SK-N-MC (cell line): Measurements from ENCODE around the gene CCDC3.

Source experiments
- DNase-seq: peaks from one replicate; pipeline ENCODE4 v3.0.0-alpha.2; 2011; ENCODE audit warnings: low read depth, low spot score
- H3K27ac ChIP-seq: fragments of 200-600 bp; sonication (generic); 2 replicates; pipeline ENCODE4 v1.5.1; 2016; ENCODE audit warnings: mixed run types
- H3K36me3 ChIP-seq: fragments of 200-600 bp; sonication (generic); 2 replicates; pipeline ENCODE4 v1.6.1; 2017; ENCODE audit warnings: antibody characterized with exemption, low read length, mixed read lengths; ENCODE audit not compliant: insufficient read depth
- H3K4me3 ChIP-seq: fragments of 200-600 bp; sonication (generic); 2 replicates; pipeline ENCODE4 v1.5.1; 2016
- H3K9ac ChIP-seq: fragments of 200-600 bp; sonication (generic); 2 replicates; pipeline ENCODE4 v1.8.0; 2017; ENCODE audit warnings: mixed run types, mixed read lengths; ENCODE audit not compliant: insufficient read length
- H3K9me3 ChIP-seq: fragments of 200-600 bp; sonication (generic); 2 replicates; pipeline ENCODE4 v1.6.1; 2017; ENCODE audit warnings: low read depth, mild to moderate bottlenecking, antibody characterized with exemption, low read length, moderate library complexity, mixed read lengths
- EZH2 ChIP-seq: fragments of 200-600 bp; sonication (generic); IDR thresholded peaks from one replicate; pipeline ENCODE4 v1.6.1; 2017; ENCODE audit warnings: antibody characterized with exemption
- FOXP2 ChIP-seq: optimal IDR thresholded peaks from 2 replicates; pipeline ENCODE3; 2011; ENCODE audit warnings: mild to moderate bottlenecking, moderate library complexity; ENCODE audit not compliant: insufficient read depth; ENCODE audit errors: extremely low read length, control extremely low read depth
- POLR2AphosphoS5 ChIP-seq: IDR thresholded peaks from 2 replicates; pipeline ENCODE4 v1.6.1; 2012; ENCODE audit warnings: mild to moderate bottlenecking, low read depth, low read length, borderline replicate concordance

CCDC3 gene

GRCh38 chr10:12962556-12962955 is 39.0 kb downstream of the CCDC3 start:
- no peak overlapping the region for H3K9ac ChIP-seq
- H3K9me3 ChIP-seq = no peaks in the 10 kb centered on the region
- DNase-seq = no peak
- no peak overlapping the region for H3K4me3 ChIP-seq
- no peaks in the 10 kb centered on the region for H3K36me3 ChIP-seq
- H3K27ac ChIP-seq = no peak overlapping the region
- TF ChIP-seq FOXP2 = no peak
- no peak for TF ChIP-seq EZH2
- TF ChIP-seq POLR2AphosphoS5 = no peak

DNA sequence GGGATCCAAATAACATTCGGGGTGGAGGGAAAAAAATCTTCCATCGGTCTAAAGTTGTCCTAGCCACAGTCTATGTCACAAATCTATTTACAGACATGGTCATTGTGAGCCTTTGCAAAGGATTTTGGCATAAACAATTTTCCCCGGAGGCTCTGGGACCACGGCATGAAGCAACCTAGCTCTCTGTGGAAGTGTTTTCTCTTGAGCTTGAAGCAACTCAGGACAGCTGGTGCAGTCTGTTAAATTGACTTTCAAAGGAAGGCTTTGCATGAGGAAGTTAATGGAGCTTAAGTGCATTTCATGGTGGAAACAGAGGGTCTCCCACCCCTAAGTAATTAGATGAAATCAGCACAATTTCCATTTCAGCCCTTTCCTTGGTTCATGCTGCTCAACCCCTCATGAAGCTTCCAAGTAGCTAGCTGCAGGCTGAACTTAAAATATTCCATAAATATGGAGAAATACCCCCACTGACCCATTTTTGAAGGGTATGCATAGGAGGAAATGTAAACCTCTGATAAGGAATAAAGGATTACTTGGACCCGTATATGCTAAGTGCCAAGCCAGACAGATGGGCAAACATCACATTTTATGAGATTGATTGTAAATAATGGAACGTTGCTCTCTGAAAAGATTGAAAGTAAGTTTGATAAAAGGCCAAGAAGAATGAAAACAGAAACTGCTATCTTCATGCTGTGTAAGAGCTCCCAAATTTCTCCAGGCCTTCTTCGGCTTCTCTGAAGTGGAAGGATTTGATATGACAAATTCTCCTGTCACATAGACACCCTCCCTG is 39.9 kb downstream of the CCDC3 start:
- TF ChIP-seq FOXP2 (no peak), EZH2 (no peak), POLR2AphosphoS5 (no peak)
- Histone ChIP-seq H3K36me3 (no peaks in the 10 kb centered on the region), H3K9me3 (no peaks in the 10 kb centered on the region), H3K4me3 (no peak overlapping the region), H3K27ac (no peak overlapping the region), H3K9ac (no peak overlapping the region)
- no peak for DNase-seq

DNA sequence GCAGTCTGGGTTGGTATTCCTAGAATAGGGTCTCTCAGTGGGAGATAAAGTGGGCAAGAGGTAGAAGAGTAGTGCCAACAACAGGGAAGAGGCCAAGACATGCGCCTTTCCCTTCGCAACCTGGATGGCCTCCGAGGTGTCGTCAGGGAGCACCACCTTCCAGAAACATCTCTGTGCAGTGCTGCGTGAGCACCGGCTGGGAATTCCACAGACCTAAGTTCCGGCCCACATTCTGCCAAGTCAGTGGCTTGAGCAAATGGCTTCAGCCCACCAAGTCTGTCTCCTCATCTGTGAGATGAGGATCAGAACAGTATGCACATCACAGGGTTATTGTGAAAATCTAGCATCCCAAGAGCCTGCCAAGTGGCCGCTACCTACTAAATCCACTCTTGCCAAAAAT is 40.6 kb downstream of the CCDC3 start:
- TF ChIP-seq EZH2 (no peak), POLR2AphosphoS5 (no peak), FOXP2 (no peak)
- no peak for DNase-seq
- H3K9me3 ChIP-seq = no peaks in the 10 kb centered on the region
- no peak overlapping the region for H3K9ac ChIP-seq
- H3K4me3 ChIP-seq = no peak overlapping the region
- H3K36me3 ChIP-seq = no peaks in the 10 kb centered on the region
- H3K27ac ChIP-seq = no peak overlapping the region

DNA sequence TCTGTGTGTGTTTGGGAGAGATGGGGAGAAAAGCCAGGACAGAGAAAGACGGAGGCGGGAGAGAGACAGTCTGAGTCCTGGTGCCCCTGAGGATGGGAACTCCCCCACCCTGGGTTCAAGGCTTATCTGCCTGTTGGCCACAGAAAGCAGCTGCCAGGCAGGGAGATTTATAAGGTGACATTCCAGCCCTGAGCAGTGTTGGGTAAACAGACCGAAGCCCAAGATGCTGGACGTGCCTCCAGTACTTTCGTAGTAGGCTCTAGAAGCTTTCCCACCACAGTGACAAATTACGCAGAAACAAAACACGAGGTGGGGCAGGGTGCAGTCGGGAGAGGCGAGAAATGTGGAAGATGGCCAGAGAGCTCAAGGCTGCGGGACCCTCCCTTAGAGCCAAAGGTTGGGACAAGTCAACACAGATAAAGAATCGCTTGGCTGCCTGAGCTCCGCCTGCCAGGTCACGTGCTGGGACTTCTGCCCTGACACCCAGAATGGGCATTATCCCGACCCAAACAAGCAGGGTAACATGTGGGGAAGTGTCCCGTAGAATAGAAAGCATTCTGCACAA is 41.1 kb downstream of the CCDC3 start:
- DNase-seq = no peak
- TF ChIP-seq EZH2 (no peak), POLR2AphosphoS5 (no peak), FOXP2 (no peak)
- Histone ChIP-seq H3K9me3 (no peaks in the 10 kb centered on the region), H3K9ac (no peak overlapping the region), H3K27ac (no peak overlapping the region), H3K4me3 (no peak overlapping the region), H3K36me3 (no peaks in the 10 kb centered on the region)

GRCh38 chr10:12958546-12959110 is 42.9 kb downstream of the CCDC3 start:
- H3K4me3 ChIP-seq = no peak overlapping the region
- no peak for DNase-seq
- H3K9ac ChIP-seq = no peak overlapping the region
- H3K9me3 ChIP-seq = no peaks in the 10 kb centered on the region
- TF ChIP-seq EZH2 = no peak
- no peak for TF ChIP-seq POLR2AphosphoS5
- no peak for TF ChIP-seq FOXP2
- no peaks in the 10 kb centered on the region for H3K36me3 ChIP-seq
- no peak overlapping the region for H3K27ac ChIP-seq

GRCh38 chr10:12957081-12957480 is 44.4 kb downstream of the CCDC3 start:
- TF ChIP-seq FOXP2 (no peak), POLR2AphosphoS5 (no peak), EZH2 (no peak)
- no peak overlapping the region for H3K9ac ChIP-seq

DNA sequence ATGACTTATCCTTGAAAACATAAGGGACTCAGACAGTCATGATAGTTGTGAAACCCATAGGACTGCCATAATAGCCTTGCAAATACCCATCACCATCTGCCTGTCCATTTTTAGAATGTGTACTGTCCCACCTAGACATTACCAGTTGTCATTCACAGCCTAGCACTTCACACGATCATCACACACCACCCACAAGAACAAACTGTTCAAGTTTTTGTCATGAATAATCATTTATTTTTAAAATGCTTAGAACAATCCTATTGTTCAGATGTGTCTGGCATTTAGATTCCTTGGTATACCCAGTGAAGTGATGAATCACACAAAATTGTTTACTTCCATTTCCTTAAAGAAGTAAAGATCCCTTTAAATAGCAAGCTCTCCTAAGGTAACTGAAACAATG is 46.6 kb downstream of the CCDC3 start:
- H3K9ac ChIP-seq = no peak overlapping the region
- no peak overlapping the region for H3K27ac ChIP-seq
- no peak overlapping the region for H3K4me3 ChIP-seq
- DNase-seq = no peak
- no peaks in the 10 kb centered on the region for H3K36me3 ChIP-seq
- no peaks in the 10 kb centered on the region for H3K9me3 ChIP-seq
- TF ChIP-seq EZH2 = no peak
- no peak for TF ChIP-seq POLR2AphosphoS5
- no peak for TF ChIP-seq FOXP2

More at GRCh38 chr10:12957081-12957480, 44.4 kb downstream of the CCDC3 start:
- Histone ChIP-seq H3K4me3 (no peak overlapping the region), H3K36me3 (no peaks in the 10 kb centered on the region), H3K27ac (no peak overlapping the region), H3K9me3 (no peaks in the 10 kb centered on the region)
- DNase-seq = no peak

DNA sequence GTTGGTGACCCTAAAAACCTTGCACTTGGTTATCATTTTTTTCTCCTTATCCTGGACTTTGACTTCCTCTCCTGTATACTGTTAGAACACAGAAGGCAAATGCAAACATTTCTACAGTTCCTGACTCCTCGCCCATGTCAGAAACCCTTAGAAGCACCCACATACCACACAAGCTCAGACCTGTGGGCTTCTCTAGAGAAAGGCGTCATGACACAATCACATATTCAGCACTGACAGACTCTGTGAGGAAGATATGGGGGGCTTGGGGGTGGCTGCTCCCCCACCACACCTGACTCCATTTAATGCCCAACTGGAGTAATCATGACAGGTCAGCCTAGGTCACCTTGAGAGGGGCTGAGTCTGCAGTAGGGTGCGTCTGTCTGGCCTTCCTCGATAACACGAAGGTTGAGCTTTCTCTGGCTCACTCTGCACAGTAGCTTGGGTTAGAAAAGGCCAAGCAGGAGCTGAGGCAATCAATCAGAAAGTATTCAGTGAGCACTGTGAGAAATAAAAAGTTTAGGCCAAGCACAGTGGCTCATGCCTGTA is 50.9 kb downstream of the CCDC3 start:
- DNase-seq = no peak
- H3K4me3 ChIP-seq = no peak overlapping the region
- no peak overlapping the region for H3K9ac ChIP-seq
- no peak overlapping the region for H3K27ac ChIP-seq
- H3K36me3 ChIP-seq = no peaks in the 10 kb centered on the region
- TF ChIP-seq FOXP2 (no peak), EZH2 (no peak), POLR2AphosphoS5 (no peak)
- no peaks in the 10 kb centered on the region for H3K9me3 ChIP-seq

GRCh38 chr10:12949248-12949647 is 52.3 kb downstream of the CCDC3 start:
- TF ChIP-seq EZH2 (no peak), POLR2AphosphoS5 (no peak), FOXP2 (no peak)
- Histone ChIP-seq H3K4me3 (no peak overlapping the region), H3K36me3 (no peaks in the 10 kb centered on the region), H3K9ac (no peak overlapping the region), H3K27ac (no peak overlapping the region), H3K9me3 (no peaks in the 10 kb centered on the region)
- DNase-seq = no peak
